ENCODE results near the gene TMEM59L. TPM values are rescaled to one million over a fixed set of nuclear protein-coding genes. Genes with fewer than 3 reads are reported as not detected.

Gene TMEM59L
- total RNA-seq, 6 donors from 2014 or later: 0.30 to 2.8 (median 1.0) TPM; not detected in 2

GRCh38 chr19:18665771-18666202 lies 53.1 kb downstream of the TMEM59L start:
- Histone ChIP-seq H3K27me3 (no peaks in the 10 kb centered on the region), H3K9me3 (no peaks in the 10 kb centered on the region), H3K4me3 (no peak overlapping the region), H3K4me1 (peaks cover 0 to 6% (median 5%) of the 10 kb centered on the region in 4 donors), H3K36me3 (peaks cover 9 to 58% (median 33%) of the 10 kb centered on the region in 4 donors), H3K27ac (no peak overlapping the region)
- WGBS, 2 donors: 94 to 98% methylated on average over 12 to 14 of the region's 22 CpGs
- TF ChIP-seq CTCF (IDR thresholded peaks at IDR 0.05): no peak
- TF ChIP-seq EP300 (IDR thresholded peaks at IDR 0.05): no peak
- TF ChIP-seq POLR2A (IDR thresholded peaks at IDR 0.05): no peak
- TF ChIP-seq POLR2AphosphoS5 (IDR thresholded peaks at IDR 0.05): no peak
- no peak for ATAC-seq (ENCODE audit: low FRiP score in 2 of 2)
- DNase-seq: peak in 1 of 2 donors; percentile 75

- TF ChIP-seq CTCF (IDR thresholded peaks at IDR 0.05) (no peak), POLR2A (IDR thresholded peaks at IDR 0.05) (no peak), EP300 (IDR thresholded peaks at IDR 0.05) (no peak), POLR2AphosphoS5 (IDR thresholded peaks at IDR 0.05) (no peak)
- Histone ChIP-seq H3K36me3 (peaks cover 9 to 63% (median 35%) of the 10 kb centered on the region in 4 donors), H3K9me3 (no peaks in the 10 kb centered on the region), H3K27me3 (no peaks in the 10 kb centered on the region), H3K27ac (no peak overlapping the region), H3K4me3 (no peak overlapping the region), H3K4me1 (peaks cover 0 to 6% (median 3%) of the 10 kb centered on the region in 4 donors)
- no peak for ATAC-seq (ENCODE audit: low FRiP score in 2 of 2)
- no peak for DNase-seq
- WGBS, 2 donors: 84% methylated on average over 12 of the region's 12 CpGs; no CpG with 5 or more reads in 1 of the 2 donors
These were observed 53.6 kb downstream of the TMEM59L start for GRCh38 chr19:18666317-18666716.

DNA sequence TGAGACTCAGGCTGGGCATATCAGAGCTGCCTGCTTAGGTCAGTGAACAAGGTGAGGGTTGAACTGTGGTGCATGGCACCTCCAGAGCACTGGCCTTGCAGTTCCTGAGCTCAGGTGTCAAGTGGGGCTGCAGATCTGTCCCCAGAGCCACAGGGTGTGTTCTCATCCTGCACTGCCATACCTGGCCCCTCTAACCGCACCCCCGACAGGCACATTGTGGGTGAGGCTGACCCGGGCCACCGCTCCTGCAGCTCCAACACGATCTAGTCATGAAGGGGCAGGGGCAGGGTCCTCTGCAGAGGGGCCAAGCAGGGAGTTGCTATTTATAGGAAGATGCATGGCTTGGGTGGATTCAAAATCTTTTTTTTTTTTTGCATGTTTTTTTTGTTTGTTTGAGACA lies 54.1 kb downstream of the TMEM59L start:
- WGBS, 2 donors: 60 to 93% methylated on average over 1 to 5 of the region's 5 CpGs
- peaks cover 9 to 64% (median 34%) of the 10 kb centered on the region in 4 donors for H3K36me3 ChIP-seq
- ATAC-seq (ENCODE audit: low FRiP score in 2 of 2): no peak

GRCh38 chr19:18667531-18668251 lies 55.0 kb downstream of the TMEM59L start:
- no peak for TF ChIP-seq CTCF (IDR thresholded peaks at IDR 0.05)
- TF ChIP-seq POLR2AphosphoS5 (IDR thresholded peaks at IDR 0.05): no peak
- no peak for TF ChIP-seq POLR2A (IDR thresholded peaks at IDR 0.05)
- no peak for TF ChIP-seq EP300 (IDR thresholded peaks at IDR 0.05)
- Histone ChIP-seq H3K4me3 (no peak overlapping the region), H3K27ac (no peak overlapping the region), H3K27me3 (no peaks in the 10 kb centered on the region), H3K4me1 (peaks cover 0 to 14% (median 5%) of the 10 kb centered on the region in 4 donors), H3K36me3 (peaks cover 9 to 64% (median 34%) of the 10 kb centered on the region in 4 donors), H3K9me3 (no peaks in the 10 kb centered on the region)
- 96 to 100% methylated on average over 13 to 55 of the region's 55 CpGs for WGBS, 2 donors
- no peak for ATAC-seq (ENCODE audit: low FRiP score in 2 of 2)
- DNase-seq: peak in 1 of 2 donors; percentile 84

More for the DNA sequence above, 54.1 kb downstream of the TMEM59L start:
- no peak overlapping the region for H3K4me3 ChIP-seq
- H3K27ac ChIP-seq: no peak overlapping the region
- H3K4me1 ChIP-seq: peaks cover 0 to 7% (median 3%) of the 10 kb centered on the region in 4 donors
- TF ChIP-seq POLR2A (IDR thresholded peaks at IDR 0.05) (no peak), CTCF (IDR thresholded peaks at IDR 0.05) (no peak), POLR2AphosphoS5 (IDR thresholded peaks at IDR 0.05) (no peak), EP300 (IDR thresholded peaks at IDR 0.05) (no peak)
- H3K9me3 ChIP-seq: no peaks in the 10 kb centered on the region
- DNase-seq: no peak
- H3K27me3 ChIP-seq: no peaks in the 10 kb centered on the region
